Endometrial microvascular endothelial cells (primary cell): ENCODE measurements around the gene BIRC6. TPM values are rescaled to one million over a fixed set of nuclear protein-coding genes. Genes with fewer than 3 reads are reported as not detected.
"Not testable (repeated sequence)": the region's sequence is repeated elsewhere in the genome, so short reads cannot be mapped to it uniquely, and the experiment has no call there.

Experiments used
- in situ Hi-C: cut with HindIII; loops from 2 replicates; pipeline ENCODE4 v1.10.0; 2017; ENCODE audit warnings: low sequenced_read_pairs, low pct_unique_long_range_greater_than_20kb; ENCODE audit errors: inconsistent ontology term
- total RNA-seq: library from RNA; depleted of rRNA; stranded (reverse); fragments of >200 nt; gene quantifications from one replicate; pipeline ENCODE4 v1.2.3, GENCODE V29; 2015; ENCODE audit errors: inconsistent ontology term

BIRC6 gene
- total RNA-seq: 65.0 TPM

DNA sequence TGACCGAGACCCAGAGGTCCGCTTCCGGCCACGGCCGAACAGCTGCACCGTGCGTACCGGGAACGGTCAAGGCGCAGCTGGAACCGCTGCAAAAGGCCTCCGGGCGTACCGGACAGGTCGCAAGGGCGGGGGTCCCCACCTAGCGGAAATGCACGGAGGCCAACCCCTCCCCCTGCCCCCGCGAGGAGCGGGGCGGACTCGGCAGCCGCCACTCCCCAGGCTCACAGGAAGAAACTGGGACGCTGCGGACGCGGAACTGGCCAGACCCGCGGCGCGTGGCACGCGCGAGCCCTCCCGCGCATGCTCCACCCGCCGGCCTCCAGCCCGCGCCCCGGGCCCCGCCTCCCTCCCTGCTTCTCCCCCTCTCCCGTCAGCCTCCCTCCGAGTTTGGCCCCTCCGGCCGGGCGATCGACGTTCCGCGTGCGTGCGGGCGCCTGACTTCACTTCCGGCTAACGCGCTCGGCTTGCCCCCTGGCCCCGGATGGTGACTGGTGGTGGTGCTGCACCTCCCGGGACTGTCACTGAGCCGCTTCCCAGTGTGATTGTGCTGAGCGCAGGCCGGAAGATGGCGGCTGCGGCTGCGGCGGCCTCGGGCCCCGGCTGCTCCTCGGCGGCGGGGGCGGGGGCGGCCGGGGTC is at the start of gene BIRC6:
TSS of gene BIRC6 (plus strand) at position 343 of the 637 bp plus-strand sequence. CDS start at position 482, 139 bp downstream.
- in situ Hi-C loops: no loop called here

- in situ Hi-C loops: no loop called here
Observed at GRCh38 chr2:32310577-32310976, 46.2 kb upstream of the BIRC6 start.

DNA sequence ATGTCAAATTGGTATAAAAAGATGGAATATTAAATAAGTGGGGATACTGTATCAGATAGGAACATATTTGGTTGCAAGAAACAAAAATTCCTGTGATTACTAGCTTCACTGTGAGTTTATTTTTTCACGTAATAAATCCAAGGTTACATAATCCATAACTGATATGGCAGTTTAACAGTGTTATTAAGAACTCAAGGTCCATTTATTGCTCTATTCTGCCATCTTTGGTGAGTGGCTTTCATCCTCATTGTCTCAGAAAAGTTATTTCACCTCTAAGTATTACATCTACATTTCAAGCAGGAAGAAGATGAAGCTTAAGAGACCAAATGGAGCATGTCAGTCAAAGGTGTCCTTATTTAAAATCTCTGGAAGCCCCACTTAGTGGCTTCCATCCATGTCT is 41.9 kb upstream of the BIRC6 start:
- in situ Hi-C loops: no loop called here

DNA sequence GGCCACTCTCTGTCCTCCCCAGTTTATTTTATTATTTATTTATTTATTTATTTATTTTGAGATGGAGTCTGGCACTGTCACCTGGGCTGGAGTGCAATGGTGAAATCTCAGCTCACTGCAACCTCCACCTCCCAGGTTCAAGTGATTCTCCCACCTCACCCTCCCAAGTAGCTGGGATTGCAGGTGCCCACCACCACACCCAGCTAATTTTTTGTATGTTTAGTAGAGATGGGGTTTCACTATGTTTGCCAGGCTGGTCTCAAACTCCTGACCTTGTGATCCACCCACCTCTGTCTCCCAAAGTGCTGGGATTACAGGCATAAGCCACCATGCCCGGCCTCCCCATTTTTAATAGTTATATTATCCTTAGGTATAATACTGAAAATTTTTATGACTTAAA is 28.1 kb upstream of the BIRC6 start:
- in situ Hi-C loops: not testable (repeated sequence)

DNA sequence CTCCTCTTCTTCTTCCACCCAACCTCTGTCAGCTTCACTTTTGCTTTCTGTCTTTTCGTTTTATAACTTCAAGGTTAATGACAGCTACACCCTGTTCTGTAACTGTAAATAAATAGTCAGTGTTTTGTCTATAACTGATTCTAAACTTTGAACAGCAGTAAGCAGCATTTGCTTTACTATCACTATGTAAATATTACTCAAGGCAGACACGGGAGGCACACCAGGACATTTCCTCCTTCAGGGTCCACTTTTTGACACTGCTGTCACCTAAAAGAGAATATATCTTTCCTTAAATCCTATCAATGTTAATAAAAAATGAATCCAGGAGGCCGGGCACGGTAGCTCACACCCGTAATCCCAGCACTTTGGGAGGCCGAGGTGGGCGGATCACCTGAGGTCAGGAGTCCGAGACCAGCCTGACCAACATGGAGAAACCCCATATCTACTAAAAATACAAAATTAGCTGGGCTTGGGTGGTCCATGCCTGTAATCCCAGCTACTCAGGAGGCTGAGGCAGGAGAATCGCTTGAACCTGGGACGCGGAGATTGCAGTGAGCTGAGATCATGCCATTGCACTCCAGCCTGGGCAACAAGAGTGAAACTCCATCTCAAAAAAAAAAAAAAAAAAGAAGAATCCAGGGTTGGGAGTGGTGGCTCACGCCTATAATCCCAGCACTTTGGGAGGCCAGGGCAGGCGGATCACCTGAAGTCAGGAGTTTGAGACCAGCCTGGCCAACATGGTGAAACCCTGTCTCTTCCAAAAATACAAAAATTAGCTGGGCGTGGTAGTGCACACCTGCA is 27.4 kb upstream of the BIRC6 start:
- in situ Hi-C loops: not testable (repeated sequence)

GRCh38 chr2:32330136-32330535 is 26.7 kb upstream of the BIRC6 start:
- in situ Hi-C loops: no loop called here

GRCh38 chr2:32342801-32343200 is 14.0 kb upstream of the BIRC6 start:
- in situ Hi-C loops: no loop called here

GRCh38 chr2:32350797-32351196 is 6.0 kb upstream of the BIRC6 start:
- in situ Hi-C loops: not testable (repeated sequence)

DNA sequence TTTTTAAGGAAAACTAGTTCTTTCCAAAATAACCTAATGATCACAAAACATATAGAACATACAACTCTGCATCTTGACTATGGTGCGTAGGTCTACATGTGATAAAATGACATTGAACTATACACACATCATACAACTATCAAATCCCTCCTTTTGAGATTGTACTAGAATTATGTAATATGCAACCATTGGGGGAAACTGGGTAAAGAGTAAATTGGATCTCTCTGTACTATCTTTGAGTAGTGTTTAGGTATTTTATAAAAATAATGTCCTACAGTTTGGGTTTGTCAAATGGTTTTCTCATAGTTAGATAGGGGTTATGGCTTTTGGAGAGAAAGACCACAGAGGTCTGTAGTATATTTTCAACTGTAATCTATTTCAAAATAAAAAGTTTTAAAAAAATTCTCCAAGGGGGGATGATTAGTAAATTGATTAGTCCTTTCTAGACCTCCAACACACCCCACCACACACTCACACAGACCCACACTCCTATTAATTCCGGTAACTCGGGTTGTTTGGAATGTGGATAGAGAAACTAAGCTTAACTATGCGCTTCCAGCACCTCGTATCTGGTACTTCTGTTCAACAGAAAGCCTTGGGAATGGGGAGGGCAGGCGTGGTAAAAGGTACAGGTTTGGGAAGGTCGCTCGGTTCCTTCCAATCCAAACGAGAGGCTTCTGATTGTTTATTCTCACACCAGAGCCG is 695 bp upstream of the BIRC6 start:
- in situ Hi-C loops: no loop called here

- in situ Hi-C loops: no loop called here
Observed at GRCh38 chr2:32357318-32358110, 691 bp downstream of the BIRC6 start.

- in situ Hi-C loops: no loop called here
Observed at GRCh38 chr2:32358111-32358482, 1.3 kb downstream of the BIRC6 start.

DNA sequence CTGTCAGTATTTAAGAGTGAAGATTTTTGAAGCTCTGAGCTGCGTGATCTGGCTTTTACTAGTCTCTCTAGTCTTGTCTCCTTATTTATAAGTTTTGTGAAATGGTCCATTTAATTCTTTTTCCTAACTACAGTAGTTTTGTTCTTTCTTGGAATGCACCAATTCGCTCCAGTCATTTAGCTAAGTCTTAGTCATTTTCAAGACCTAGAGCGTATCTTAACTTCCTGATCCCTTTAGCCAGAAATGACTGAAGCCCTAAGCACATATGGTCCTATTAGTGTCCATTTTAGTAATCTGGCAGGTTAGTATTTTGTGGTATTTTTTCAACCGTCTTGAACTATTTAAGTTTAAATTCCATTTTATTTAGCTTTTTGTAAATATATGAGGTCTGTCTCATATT is 3.6 kb downstream of the BIRC6 start:
- in situ Hi-C loops: no loop called here

GRCh38 chr2:32362997-32363396 is 6.2 kb downstream of the BIRC6 start:
- in situ Hi-C loops: not testable (repeated sequence)

GRCh38 chr2:32363597-32363996 is 6.8 kb downstream of the BIRC6 start:
- in situ Hi-C loops: no loop called here

DNA sequence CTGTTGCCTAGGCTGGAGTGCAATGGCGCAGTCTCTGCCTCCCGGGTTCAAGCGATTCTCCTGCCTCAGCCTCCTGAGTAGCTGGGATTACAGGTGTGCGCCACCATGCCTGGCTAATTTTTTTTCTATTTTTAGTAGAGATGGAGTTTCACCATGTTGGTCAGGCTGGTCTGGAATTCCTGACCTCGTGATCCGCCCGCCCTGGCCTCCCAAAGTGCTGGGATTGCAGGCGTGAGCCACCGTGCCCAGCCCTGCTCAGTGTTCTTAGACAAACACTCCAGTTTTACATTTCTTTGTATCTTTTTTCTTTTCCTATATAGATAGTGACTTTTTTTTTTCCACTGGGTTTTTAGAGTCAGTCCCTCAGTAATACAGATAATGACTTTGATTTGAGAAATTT is 7.5 kb downstream of the BIRC6 start:
- in situ Hi-C loops: not testable (repeated sequence)

- in situ Hi-C loops: not testable (repeated sequence)
Observed at GRCh38 chr2:32365679-32366078, 8.9 kb downstream of the BIRC6 start.

GRCh38 chr2:32366595-32366994 is 9.8 kb downstream of the BIRC6 start:
- in situ Hi-C loops: no loop called here

DNA sequence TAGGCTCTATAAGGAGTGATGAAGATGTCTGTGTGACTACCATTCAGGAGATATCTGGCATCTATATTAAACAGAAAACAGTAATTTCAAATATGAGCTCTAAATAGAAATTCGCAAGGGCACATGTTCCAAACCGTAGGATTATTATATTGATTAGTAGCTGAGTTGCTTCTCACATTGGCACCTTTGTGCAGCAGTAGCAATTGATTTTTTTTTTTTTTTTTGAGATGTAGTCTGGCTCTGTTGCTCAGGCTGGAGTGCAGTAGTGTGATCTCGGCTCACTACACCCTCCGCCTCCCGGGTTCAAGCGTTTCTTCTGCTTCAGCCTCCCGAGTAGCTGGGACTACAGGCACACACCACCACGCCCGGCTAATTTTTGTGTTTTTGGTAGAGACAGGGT is 12.4 kb downstream of the BIRC6 start:
- in situ Hi-C loops: no loop called here

GRCh38 chr2:32370942-32371341 is 14.1 kb downstream of the BIRC6 start:
- in situ Hi-C loops: not testable (repeated sequence)
